Activated CD8-positive, alpha-beta T cell treated with anti-CD3 and anti-CD28 coated beads for 36 hours (primary cell): Measurements from ENCODE around the gene FGD6. TPM values are rescaled to one million over a fixed set of nuclear protein-coding genes. Genes with fewer than 3 reads are reported as not detected.

ENCODE experiments used
- ATAC-seq: fragments of 200-7000 bp; cut with Tn5 transposase; one replicate; pipeline ENCODE4 v1.10.0; 2021; ENCODE audit warnings: mild to moderate bottlenecking, moderate library complexity
- CTCF ChIA-PET: fragments of 350-600 bp; sonication (Branson Sonifier 250); formaldehyde crosslinking; loops from one replicate; lab custom pipeline; 2021; ENCODE audit warnings: antibody characterized with exemption; lab: Charles Lee
- POLR2A ChIA-PET: fragments of 350-600 bp; sonication (Branson Sonifier 250); formaldehyde crosslinking; loops from one replicate; lab custom pipeline; 2021; ENCODE audit warnings: antibody characterized with exemption; lab: Charles Lee
- DNase-seq: peaks from one replicate; pipeline ENCODE4 v3.0.0-alpha.2; 2020
- H3K27ac Mint-ChIP-seq: one replicate; pipeline ENCODE4 v1.8.0; 2021; ENCODE audit warnings: mild to moderate bottlenecking, mixed read lengths
- H3K27me3 Mint-ChIP-seq: one replicate; pipeline ENCODE4 v1.8.0; 2021; ENCODE audit warnings: mixed read lengths
- H3K36me3 Mint-ChIP-seq: one replicate; pipeline ENCODE4 v1.8.0; 2021; ENCODE audit warnings: low read depth, mixed read lengths
- H3K4me1 Mint-ChIP-seq: one replicate; pipeline ENCODE4 v1.8.0; 2021; ENCODE audit warnings: low read depth, mixed read lengths
- H3K4me3 Mint-ChIP-seq: one replicate; pipeline ENCODE4 v1.8.0; 2021; ENCODE audit warnings: mild to moderate bottlenecking, moderate library complexity, mixed read lengths
- H3K9me3 Mint-ChIP-seq: one replicate; pipeline ENCODE4 v1.8.0; 2021; ENCODE audit warnings: mixed read lengths
- CTCF ChIP-seq: fragments of 200-600 bp; IDR thresholded peaks from one replicate; pipeline ENCODE4 v1.8.0; 2022; ENCODE audit warnings: antibody characterized with exemption, mild to moderate bottlenecking
- intact Hi-C: fragments of 100-400 bp; cut with micrococcal nuclease; formaldehyde crosslinking; loops from one replicate; pipeline ENCODE4 v1.10.0; 2022
- total RNA-seq, 2 experiments: library from RNA; stranded (reverse); gene quantifications; one replicate each; pipeline ENCODE4 v1.2.3, GENCODE V29; 2021

FGD6 gene
- total RNA-seq, 2 experiments from 2014 or later: 0.41 to 0.54 TPM

- intact Hi-C loops: no loop called here
- POLR2A ChIA-PET: no interaction called here
- Mint-ChIP-seq H3K9me3 (no peaks in the 10 kb centered on the region), H3K36me3 (no peaks in the 10 kb centered on the region), H3K4me1 (no peaks in the 10 kb centered on the region), H3K27me3 (no peaks in the 10 kb centered on the region), H3K4me3 (no peak overlapping the region), H3K27ac (no peak overlapping the region)
- ATAC-seq (no peak), DNase-seq (no peak)
- TF ChIP-seq CTCF: no peak
- CTCF ChIA-PET: no interaction called here
Observed at GRCh38 chr12:95178136-95178535, 39.1 kb downstream of the FGD6 start.

- H3K36me3 Mint-ChIP-seq: no peaks in the 10 kb centered on the region
- no peak overlapping the region for H3K4me3 Mint-ChIP-seq
- POLR2A ChIA-PET: no interaction called here
- intact Hi-C loops: no loop called here
- no peaks in the 10 kb centered on the region for H3K4me1 Mint-ChIP-seq
- H3K27ac Mint-ChIP-seq: no peak overlapping the region
- no peak for DNase-seq
- no peaks in the 10 kb centered on the region for H3K27me3 Mint-ChIP-seq
- CTCF ChIA-PET: no interaction called here
- H3K9me3 Mint-ChIP-seq: no peaks in the 10 kb centered on the region
- no peak for ATAC-seq
- no peak for TF ChIP-seq CTCF
Observed at GRCh38 chr12:95177201-95177768, 40.0 kb downstream of the FGD6 start.

- intact Hi-C loops: no loop called here
- Mint-ChIP-seq H3K27me3 (no peaks in the 10 kb centered on the region), H3K27ac (no peak overlapping the region), H3K9me3 (no peaks in the 10 kb centered on the region), H3K4me1 (no peaks in the 10 kb centered on the region), H3K4me3 (no peak overlapping the region), H3K36me3 (no peaks in the 10 kb centered on the region)
- TF ChIP-seq CTCF: no peak
- no peak for DNase-seq
- no peak for ATAC-seq
- ChIA-PET CTCF (interaction anchor here (1.4 kb wide), 1 partner anchor 9 kb away, joined by 3 read pairs; no protein-coding TSS in a partner anchor), POLR2A (no interaction called here)
Observed at GRCh38 chr12:95173392-95174251, 43.6 kb downstream of the FGD6 start.

GRCh38 chr12:95169368-95169767 is 47.9 kb downstream of the FGD6 start:
- ChIA-PET POLR2A (no interaction called here), CTCF (no interaction called here)
- no peak for TF ChIP-seq CTCF
- Mint-ChIP-seq H3K36me3 (no peaks in the 10 kb centered on the region), H3K4me3 (no peak overlapping the region), H3K27me3 (no peaks in the 10 kb centered on the region), H3K9me3 (no peaks in the 10 kb centered on the region), H3K4me1 (no peaks in the 10 kb centered on the region), H3K27ac (no peak overlapping the region)
- DNase-seq: no peak
- no peak for ATAC-seq
- intact Hi-C loops: no loop called here

GRCh38 chr12:95168746-95169145 is 48.5 kb downstream of the FGD6 start:
- no peaks in the 10 kb centered on the region for H3K27me3 Mint-ChIP-seq
- POLR2A ChIA-PET: no interaction called here
- H3K4me3 Mint-ChIP-seq: no peak overlapping the region
- intact Hi-C loops: no loop called here
- no peak overlapping the region for H3K27ac Mint-ChIP-seq
- ATAC-seq (no peak), DNase-seq (no peak)
- H3K9me3 Mint-ChIP-seq: no peaks in the 10 kb centered on the region
- no peak for TF ChIP-seq CTCF
- H3K36me3 Mint-ChIP-seq: no peaks in the 10 kb centered on the region
- CTCF ChIA-PET: no interaction called here
- no peaks in the 10 kb centered on the region for H3K4me1 Mint-ChIP-seq
